Ishikawa (cell line): ENCODE data around the gene OR2T1.

ENCODE experiments used
- CEBPB ChIP-seq: IDR thresholded peaks from 2 replicates; pipeline ENCODE4 v1.6.1; 2012
- CREB1 ChIP-seq: IDR thresholded peaks from 2 replicates; pipeline ENCODE4 v1.6.1; 2012; ENCODE audit warnings: low read depth
- EGR1 ChIP-seq: IDR thresholded peaks from 2 replicates; pipeline ENCODE4 v1.6.1; 2012
- EP300 ChIP-seq: IDR thresholded peaks from 2 replicates; pipeline ENCODE4 v1.6.1; 2012; ENCODE audit warnings: borderline replicate concordance
- FOXM1 ChIP-seq: IDR thresholded peaks from 2 replicates; pipeline ENCODE4 v1.6.1; 2012; ENCODE audit warnings: low read depth, borderline replicate concordance
- MAX ChIP-seq: IDR thresholded peaks from 2 replicates; pipeline ENCODE4 v1.6.1; 2012
- NFIC ChIP-seq: IDR thresholded peaks from 2 replicates; pipeline ENCODE4 v1.6.1; 2012
- RAD21 ChIP-seq: IDR thresholded peaks from 2 replicates; pipeline ENCODE4 v1.6.1; 2012; ENCODE audit warnings: low read depth
- TAF1 ChIP-seq: IDR thresholded peaks from 2 replicates; pipeline ENCODE4 v1.6.1; 2012; ENCODE audit warnings: low read depth, mild to moderate bottlenecking
- TCF12 ChIP-seq: IDR thresholded peaks from 2 replicates; pipeline ENCODE4 v1.6.1; 2012; ENCODE audit warnings: low read depth
- TEAD4 ChIP-seq: IDR thresholded peaks from 2 replicates; pipeline ENCODE4 v1.6.1; 2012
- YY1 ChIP-seq: IDR thresholded peaks from 2 replicates; pipeline ENCODE4 v1.6.1; 2012; ENCODE audit warnings: low read depth
- ZBTB7A ChIP-seq: IDR thresholded peaks from 2 replicates; pipeline ENCODE4 v1.6.1; 2012; ENCODE audit warnings: low read depth
- TF ChIP-seq, protein P1 (sequence below): IDR thresholded peaks from 2 replicates; pipeline ENCODE4 v1.6.1; 2012; ENCODE audit warnings: low read depth, mild to moderate bottlenecking
- TF ChIP-seq, protein P2 (sequence below): IDR thresholded peaks from 2 replicates; pipeline ENCODE4 v1.6.1; 2012

Gene OR2T1

DNA sequence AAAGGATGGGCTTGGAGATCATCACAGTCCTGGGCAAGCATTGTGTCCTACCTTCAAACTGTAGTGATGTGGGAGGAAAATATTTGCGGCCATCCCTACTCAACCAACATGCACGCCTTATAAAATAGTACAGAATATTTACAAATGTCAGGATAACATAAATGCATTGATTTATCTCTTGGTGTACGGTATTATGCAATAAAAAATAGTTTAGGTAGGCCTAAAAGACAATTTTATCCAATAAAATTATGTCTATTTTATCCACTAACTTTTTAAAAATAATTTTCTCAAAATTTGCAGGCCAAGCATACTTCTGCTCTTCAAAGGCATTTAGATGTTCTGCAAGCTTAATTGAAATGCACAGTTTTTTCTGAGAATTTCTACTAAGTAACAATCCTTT, at the start of gene OR2T1:
Gene OR2T1, plus strand, starts transcription at position 301 of the 400 bp plus-strand sequence. CDS start 3,100 bp downstream, outside the sequence.
- TF ChIP-seq EGR1 (no peak), CEBPB (no peak), ZBTB7A (no peak), NFIC (no peak), RAD21 (no peak), CREB1 (no peak), EP300 (no peak), MAX (no peak), TAF1 (no peak), TEAD4 (no peak), YY1 (no peak), TCF12 (no peak), FOXM1 (no peak)
- TF ChIP-seq, protein P1, sequence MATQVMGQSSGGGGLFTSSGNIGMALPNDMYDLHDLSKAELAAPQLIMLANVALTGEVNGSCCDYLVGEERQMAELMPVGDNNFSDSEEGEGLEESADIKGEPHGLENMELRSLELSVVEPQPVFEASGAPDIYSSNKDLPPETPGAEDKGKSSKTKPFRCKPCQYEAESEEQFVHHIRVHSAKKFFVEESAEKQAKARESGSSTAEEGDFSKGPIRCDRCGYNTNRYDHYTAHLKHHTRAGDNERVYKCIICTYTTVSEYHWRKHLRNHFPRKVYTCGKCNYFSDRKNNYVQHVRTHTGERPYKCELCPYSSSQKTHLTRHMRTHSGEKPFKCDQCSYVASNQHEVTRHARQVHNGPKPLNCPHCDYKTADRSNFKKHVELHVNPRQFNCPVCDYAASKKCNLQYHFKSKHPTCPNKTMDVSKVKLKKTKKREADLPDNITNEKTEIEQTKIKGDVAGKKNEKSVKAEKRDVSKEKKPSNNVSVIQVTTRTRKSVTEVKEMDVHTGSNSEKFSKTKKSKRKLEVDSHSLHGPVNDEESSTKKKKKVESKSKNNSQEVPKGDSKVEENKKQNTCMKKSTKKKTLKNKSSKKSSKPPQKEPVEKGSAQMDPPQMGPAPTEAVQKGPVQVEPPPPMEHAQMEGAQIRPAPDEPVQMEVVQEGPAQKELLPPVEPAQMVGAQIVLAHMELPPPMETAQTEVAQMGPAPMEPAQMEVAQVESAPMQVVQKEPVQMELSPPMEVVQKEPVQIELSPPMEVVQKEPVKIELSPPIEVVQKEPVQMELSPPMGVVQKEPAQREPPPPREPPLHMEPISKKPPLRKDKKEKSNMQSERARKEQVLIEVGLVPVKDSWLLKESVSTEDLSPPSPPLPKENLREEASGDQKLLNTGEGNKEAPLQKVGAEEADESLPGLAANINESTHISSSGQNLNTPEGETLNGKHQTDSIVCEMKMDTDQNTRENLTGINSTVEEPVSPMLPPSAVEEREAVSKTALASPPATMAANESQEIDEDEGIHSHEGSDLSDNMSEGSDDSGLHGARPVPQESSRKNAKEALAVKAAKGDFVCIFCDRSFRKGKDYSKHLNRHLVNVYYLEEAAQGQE, result no peak
- TF ChIP-seq, protein P2, sequence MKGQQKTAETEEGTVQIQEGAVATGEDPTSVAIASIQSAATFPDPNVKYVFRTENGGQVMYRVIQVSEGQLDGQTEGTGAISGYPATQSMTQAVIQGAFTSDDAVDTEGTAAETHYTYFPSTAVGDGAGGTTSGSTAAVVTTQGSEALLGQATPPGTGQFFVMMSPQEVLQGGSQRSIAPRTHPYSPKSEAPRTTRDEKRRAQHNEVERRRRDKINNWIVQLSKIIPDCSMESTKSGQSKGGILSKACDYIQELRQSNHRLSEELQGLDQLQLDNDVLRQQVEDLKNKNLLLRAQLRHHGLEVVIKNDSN, result no peak

- TF ChIP-seq YY1, result no peak
- TF ChIP-seq EGR1, result no peak
- TF ChIP-seq CEBPB, result no peak
- no peak for TF ChIP-seq RAD21
- no peak for TF ChIP-seq ZBTB7A
- TF ChIP-seq EP300, result no peak
- TF ChIP-seq TAF1, result no peak
- no peak for TF ChIP-seq NFIC
- TF ChIP-seq FOXM1, result no peak
- no peak for TF ChIP-seq CREB1
- TF ChIP-seq, protein P1, result no peak
- TF ChIP-seq TCF12, result no peak
- TF ChIP-seq, protein P2, result no peak
- TF ChIP-seq MAX, result no peak
Observed at GRCh38 chr1:248359415-248359814, 43.4 kb upstream of the OR2T1 start.

DNA sequence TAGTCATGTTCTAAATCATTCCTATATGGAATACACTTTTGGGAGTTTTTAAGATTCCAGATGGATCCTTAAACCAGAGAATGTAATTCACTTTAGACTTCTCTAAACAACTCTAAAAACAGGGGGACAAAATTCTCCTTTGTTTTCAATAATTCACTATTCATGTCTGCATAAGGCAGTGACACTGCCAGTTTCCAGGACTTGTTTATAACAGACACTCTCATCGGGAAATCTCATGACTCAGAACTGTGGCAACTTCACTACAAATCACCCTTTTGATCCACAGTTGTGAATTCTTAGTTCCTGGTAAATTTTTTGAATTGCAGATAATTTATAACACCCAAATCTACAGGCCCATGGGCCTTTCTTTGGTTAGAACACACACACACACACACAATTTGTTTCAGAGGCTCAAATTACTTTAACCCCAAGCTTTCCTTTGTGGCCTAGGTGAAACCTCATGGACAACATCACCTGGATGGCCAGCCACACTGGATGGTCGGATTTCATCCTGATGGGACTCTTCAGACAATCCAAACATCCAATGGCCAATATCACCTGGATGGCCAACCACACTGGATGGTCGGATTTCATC, 41.6 kb upstream of the OR2T1 start, which contains the start of gene OR2T4:
Gene OR2T4, plus strand, starts transcription at position 545 of the 595 bp plus-strand sequence. Its CDS starts 0 bp downstream, at position 545.
- TF ChIP-seq FOXM1 (no peak), TAF1 (no peak), NFIC (no peak), ZBTB7A (no peak)
- TF ChIP-seq, protein P2, result no peak

DNA sequence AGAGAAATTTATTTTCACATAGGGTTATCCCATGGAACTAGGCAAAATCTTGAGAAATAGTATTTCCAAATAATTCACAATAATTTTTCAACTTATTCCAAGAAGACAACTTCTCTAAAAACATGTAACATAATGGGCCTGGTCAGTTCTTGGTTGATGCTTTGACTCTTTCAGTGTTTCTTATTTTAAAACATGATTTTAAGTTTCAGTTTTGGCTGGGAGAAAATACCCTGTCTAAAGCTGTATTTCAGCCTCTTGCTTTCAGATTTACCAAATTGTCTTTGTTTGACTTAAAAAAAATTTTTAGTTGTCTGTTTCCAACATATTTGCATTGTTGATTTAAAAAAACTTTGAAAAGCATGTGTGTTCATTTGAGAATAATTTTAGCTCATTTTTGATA, 36.2 kb upstream of the OR2T1 start:
- TF ChIP-seq TCF12, result no peak
- no peak for TF ChIP-seq RAD21
- TF ChIP-seq FOXM1, result no peak
- TF ChIP-seq CREB1, result no peak
- no peak for TF ChIP-seq YY1
- no peak for TF ChIP-seq MAX
- no peak for TF ChIP-seq TAF1
- TF ChIP-seq CEBPB, result no peak
- TF ChIP-seq NFIC, result no peak
- TF ChIP-seq, protein P1, result no peak
